Measurements from ENCODE around the gene POU4F1.
A peak's percentile ranks its signal among the peaks of the same experiment; 100 is the strongest.

- TF ChIP-seq CCAR2 (optimal IDR thresholded peaks at IDR 0.05; ENCODE audit: low read depth, low read length) (no peak), RNF2 (conservative IDR thresholded peaks at IDR 0.05; ENCODE audit: low read depth) (no peak), CTCF (CRISPR knock-in tag; IDR thresholded peaks at IDR 0.05) (no peak), POLR2A (IDR thresholded peaks at IDR 0.05; ENCODE audit: insufficient read depth in 1 of 2, low read depth in 2 of 2, low read length in 2 of 2) (no peak), BHLHE40 (IDR thresholded peaks at IDR 0.05; ENCODE audit: low read length) (no peak), HOXA3 (CRISPR knock-in tag; IDR thresholded peaks at IDR 0.05) (peak; percentile 22; the same call in 1 of the 2 replicates), GRHL1 (CRISPR knock-in tag; conservative IDR thresholded peaks at IDR 0.05) (no peak), ZBTB26 (CRISPR knock-in tag; IDR thresholded peaks at IDR 0.05; ENCODE audit: borderline replicate concordance) (no peak), ZNF232 (CRISPR knock-in tag; IDR thresholded peaks at IDR 0.05; ENCODE audit: borderline replicate concordance) (no peak), KLF13 (CRISPR knock-in tag; IDR thresholded peaks at IDR 0.05) (no peak), BCLAF1 (IDR thresholded peaks at IDR 0.05) (no peak), ZNF589 (CRISPR knock-in tag; conservative IDR thresholded peaks at IDR 0.05) (no peak), EP300 (IDR thresholded peaks at IDR 0.05; ENCODE audit: low read depth in 2 of 2, low read length in 2 of 2) (no peak), EP300 (CRISPR knock-in tag; IDR thresholded peaks at IDR 0.05; ENCODE audit: borderline replicate concordance) (no peak)
Measured at GRCh38 chr13:78595495-78596398, 7.6 kb downstream of the POU4F1 start.
